Kasumi-1 (cell line): Measurements from ENCODE around the gene ANXA4.

Source experiments
- DNase-seq, 2 experiments: peaks; one replicate each; lab custom pipeline; 2025; lab: John Stamatoyannopoulos, UW

ANXA4 gene

DNA sequence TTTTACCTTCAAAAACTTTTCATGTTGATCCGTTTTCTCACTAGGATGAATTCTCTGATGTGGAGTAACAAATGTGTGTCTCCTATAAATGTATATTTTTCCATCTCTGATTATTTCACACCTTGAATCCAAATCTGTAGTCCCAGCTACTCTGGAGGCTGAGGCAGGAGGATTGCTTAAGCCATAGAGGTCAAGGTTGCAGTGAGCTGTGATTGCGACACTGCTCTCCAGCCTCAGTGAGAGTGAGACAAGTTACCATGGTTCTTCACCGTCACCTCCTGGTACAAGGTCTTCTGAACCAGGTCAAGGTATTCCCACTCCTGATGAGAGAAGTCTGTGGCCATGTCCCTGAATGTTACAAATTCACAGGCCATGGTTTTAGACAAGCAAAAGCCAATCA is 102.6 kb downstream of the ANXA4 start:
- no peak for DNase-seq

DNA sequence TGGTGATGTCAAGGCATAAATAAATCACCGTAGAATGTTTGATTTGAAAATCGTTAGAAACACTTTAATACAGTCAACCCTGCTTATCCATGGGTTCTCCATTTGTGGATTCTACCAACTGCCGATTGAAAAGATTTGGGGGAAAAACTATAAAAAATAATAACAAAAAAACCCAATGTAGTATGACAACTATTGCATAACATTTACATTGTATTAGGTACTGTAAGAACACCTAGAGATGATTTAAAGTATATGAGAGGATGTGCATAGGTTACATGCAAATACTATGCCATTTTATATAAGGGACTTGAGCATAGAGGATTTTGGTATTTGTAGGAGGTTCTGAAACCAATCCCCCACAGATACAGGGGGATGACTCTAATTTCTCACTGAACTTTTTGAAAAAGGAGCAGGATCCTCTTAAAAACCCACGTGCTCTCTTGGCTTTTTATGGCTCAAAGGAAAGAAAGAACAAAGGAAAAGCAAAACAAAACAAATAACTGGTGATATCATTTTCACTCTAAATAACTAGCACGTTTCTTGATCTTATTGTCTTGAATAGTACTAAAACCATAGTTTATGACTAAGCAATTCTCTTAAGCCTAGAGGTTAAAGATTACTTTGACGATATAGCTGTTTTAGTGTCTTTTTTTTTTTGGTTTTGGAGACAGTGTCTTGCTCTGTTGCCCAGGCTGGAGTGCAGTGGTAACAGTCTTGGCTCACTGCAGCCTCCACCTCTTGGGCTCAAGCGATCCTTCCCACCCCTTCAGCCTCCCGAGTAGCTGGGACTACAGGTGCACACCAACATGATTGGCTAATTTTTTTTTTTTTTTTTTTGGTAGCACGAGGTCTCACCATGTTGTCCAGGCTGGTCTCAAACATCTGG is 104.5 kb downstream of the ANXA4 start:
- no peak for DNase-seq

DNA sequence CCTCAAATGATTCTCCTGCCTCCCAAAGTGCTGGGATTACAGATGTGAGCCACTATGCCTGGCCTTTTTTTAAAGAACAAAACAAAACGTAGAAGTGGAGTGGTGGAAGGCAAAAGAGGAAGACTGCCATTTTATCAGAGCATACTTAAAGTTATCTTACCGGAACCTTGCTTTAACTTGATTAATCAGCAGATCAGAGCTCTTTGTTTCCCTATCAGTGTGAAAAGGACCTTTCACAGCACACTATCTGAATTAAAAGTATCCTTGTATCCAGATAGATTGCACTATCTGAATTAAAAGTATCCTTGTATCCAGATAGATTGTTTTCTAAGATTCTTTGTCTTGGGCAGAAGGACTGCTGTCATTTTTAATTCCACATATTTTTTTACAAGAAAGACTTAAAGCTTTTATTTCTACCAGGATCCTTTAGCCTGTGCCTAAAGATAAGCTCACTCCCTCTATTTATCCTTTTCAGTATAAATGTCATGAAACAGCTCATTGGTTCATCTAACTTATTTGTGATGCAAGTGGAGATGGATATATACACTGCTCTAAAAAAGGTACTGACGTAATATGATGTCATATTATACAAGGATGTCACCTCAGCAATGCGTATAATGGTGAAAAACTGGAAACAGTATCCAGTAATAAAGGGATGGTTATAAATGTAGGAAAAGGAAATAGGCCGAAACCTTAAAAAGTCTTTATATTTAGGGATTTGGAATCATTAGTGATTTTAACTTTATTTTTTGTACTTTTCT is 105.3 kb downstream of the ANXA4 start:
- DNase-seq: no peak

DNA sequence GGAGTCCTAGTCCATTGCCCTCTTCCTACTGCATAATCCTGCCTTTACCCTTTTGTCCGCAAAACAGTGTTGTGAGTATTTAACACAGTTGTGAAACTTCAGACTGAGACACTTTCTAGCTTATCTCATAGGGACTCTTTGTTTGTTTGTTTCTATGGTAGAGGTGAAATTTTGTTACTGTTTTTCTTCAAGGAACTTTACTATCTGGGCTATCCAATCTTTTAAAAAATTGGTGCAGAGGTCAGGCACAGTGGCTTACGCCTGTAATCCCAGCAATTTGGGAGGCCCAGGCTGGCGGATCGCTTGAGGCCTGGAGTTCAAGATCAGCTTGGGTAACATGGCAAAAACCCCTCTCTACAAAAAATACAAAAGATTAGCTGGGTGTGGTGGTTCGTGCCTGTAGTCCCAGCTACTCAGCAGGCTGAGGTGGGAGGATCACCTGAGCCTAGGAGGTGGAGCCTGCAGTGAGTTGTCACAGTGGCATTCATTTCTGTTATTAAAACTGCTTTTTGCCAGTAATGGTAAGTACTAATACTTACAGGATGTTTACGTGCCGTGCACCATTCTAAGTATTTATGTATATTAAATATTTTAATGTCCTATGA is 106.4 kb downstream of the ANXA4 start:
- no peak for DNase-seq

DNA sequence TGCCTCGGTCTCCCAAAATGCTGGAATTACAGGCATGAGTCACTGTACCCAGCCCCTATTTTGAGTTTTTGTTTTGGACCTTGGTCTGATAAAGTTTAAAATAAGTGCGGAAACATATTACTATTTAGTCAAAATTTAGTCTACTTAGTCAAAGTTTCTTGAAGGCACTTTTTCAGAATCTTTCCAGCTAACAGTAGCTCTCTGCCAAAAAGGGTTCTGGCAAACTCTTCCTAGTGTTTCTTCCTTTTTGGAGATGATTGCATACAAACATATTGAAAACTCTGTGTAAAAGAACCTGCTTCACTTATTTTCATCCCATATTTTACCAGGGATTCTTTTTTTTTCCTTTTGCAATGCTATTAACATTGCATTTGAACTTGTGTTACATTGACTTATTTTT is 116.3 kb downstream of the ANXA4 start:
- DNase-seq: no peak

DNA sequence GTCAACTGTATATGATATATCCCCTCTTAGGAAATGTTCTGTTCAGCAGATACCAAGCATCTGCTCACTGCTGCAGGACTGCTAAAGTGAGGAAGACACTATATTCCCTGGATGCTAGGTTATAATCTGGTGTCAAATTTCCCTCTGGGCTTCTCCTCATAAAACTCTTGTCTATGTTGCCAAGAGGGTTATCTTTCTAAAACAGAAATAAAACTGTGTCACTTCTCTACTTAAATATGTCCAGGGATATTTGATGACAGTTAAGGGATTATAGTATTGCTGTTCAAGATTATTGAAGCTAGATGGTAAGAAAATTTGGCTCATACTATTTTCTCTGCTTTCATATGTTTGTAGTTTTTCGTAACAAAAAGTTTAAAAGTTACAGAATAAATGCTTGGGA is 121.4 kb downstream of the ANXA4 start:
- no peak for DNase-seq
